DMS153 treated with DMSO at 0.1 percent for 48 hours (cell line): ENCODE results near the gene POLR3A.
"Not testable (repeated sequence)": the region's sequence is repeated elsewhere in the genome, so short reads cannot be mapped to it uniquely, and the experiment has no call there.

Experiments used
- DNase-seq: peaks from one replicate; lab custom pipeline; 2025; ENCODE audit not compliant: unreplicated experiment; lab: John Stamatoyannopoulos, UW

POLR3A gene

DNA sequence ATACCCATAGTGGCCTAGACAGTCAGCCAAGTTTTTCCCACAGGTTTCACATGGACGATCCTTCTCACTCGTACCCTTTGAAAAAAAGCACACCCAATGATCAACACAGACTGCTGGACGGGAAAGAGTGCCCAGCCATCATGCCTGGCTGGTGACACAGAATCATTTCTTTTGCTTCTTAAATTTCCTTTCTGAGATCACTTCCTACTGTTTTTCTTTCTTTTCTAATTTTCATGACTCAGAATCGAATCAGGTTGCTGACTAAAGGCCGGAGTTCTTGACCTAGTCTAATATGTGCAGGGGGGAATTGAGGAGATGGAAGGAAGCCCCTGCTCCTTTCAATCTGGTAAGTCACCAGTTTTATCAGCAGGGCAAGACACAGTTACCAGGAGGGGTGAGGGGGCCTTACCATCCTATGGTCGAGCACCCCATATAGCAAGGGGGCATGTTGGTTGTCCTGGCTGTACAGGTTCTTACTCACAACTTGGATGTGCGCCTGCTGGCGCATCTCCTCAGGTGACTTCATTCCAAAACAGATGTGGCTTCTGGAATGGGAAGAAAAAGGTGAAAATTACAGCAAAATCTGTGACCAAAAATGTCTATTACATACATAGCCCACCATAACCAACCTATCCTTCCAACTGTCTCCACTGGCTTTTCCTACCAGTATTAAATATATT, 3.5 kb downstream of the POLR3A start:
- DNase-seq = no peak

DNA sequence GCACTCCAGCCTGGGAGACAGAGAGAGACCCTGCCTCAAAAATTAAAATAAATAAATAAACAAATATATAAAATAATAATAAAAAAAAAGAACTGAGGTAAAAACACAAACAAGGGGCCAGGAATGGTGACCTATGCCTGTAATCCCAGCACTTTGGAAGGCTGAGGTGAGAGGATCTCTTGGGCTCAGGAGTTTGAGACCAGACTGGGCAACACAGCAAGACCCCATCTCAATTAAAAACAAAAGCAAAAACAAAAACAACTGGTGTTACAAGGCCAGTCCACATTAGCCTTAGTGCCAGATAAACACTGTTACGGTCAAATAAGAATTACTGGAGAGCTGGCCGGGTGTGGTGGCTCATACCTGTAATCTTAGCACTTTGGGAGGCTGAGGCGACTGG, 5.6 kb downstream of the POLR3A start:
- DNase-seq = no peak

DNA sequence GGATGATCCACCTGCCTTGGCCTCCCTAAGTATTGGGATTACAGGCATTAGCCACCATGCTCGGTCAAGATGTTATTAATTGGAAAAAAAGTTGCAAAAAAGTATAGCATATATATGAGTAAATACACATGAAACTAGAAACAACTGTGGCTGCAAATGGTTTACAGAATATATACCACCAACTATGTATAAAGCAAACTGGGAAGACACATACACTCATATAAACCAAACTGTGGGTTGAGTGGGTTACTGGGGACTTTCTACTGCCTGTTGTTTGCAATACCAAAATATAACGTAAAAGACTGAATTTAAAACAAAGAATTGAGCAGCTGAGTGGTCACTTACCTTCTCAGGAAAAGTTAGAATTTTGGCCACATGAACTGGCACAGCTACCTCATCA, 8.1 kb downstream of the POLR3A start:
- no peak for DNase-seq

DNA sequence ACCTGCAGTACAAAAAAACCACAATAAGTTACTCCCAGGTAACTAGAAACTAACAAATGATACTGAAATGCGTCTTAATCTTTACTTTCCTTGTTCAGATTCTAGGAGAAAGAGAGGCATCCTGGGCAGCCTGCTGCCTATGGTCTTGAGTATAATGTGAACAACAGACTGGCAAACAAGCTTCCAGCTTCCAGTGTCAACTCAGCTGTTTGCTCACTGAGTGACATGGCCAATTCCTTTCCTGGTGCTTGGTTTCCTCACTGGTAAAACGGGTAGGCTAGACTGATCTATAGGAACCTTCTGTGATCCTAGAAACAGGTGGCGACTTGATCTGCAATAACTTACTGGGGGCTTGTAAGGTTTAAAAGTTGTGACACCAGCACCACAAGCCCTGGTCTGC, 10.1 kb downstream of the POLR3A start:
- DNase-seq = no peak

DNA sequence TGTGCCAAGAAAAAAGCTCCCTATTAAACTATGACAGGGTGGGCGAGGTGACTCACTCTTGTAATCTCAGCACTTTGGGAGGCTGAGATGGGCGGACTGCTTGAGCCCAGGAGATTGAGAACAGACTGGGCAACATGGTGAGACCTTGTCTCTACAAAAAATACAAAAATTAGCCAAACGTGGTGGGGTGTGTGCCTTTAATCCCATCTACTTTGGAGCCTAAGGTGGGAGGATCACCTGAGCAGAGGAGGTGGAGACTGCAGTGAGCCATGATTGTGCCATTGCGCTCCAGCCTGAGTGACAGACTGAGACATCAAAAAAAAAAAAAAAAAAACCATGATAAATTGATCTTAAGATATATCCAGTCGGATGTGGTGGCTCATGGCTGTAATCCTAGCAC, 11.5 kb downstream of the POLR3A start:
- DNase-seq = no peak

GRCh38 chr10:78015546-78015945, 13.8 kb downstream of the POLR3A start:
- DNase-seq = no peak

DNA sequence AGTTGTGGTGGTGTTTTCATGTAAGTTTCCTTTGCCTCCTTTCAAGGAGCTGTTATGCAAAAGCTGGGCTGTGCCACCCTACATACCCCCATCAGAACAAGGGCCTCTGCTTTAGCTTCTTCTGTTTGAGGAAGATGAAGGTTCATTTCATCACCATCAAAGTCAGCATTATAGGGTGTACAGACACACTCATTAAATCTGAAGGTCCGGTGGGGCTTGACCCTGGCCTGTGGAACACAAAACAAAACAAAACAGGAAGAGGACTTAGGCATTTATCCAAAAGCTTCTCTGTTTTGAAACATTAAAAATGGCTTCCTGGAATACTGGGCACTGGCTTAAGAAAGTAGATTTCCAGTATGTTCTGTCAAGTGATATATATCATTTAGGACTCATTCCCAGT, 15.8 kb downstream of the POLR3A start:
- DNase-seq = no peak

DNA sequence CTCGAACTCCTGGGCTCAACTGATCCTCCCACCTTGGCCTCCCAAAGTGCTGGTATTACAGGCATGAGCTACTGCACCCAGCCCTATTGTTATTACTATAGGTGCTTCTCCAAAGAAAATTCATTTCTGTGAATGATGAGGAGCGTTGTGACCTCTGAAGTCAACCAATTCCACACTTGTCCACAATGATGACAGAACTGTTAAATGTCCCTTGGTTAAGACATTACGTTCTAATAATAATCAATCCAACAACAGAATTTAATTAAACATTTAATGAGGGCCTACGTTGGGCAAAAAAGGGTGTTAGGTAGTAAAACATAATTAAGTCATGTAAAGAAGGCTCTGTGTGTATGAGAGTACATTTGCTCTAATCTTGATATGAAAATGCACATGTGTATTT, 18.2 kb downstream of the POLR3A start:
- no peak for DNase-seq

DNA sequence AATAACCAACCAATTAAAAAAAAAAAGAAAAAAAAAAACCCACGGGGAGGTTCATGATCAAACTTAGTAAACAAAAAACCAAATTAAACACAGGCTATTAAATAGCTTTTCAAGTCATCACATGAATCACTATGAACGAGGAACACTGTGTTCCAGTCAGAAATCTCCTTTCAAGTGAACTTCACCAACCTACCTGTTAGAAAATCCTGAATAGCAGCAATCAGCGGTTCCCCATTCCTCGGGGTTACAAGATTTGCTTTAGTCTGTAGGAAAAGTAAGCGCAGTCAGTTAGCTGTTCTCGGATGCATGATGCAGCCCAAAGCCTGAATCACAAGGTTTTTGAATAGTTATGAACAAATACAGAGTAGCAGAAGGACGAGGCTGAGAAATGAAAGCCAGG, 19.0 kb downstream of the POLR3A start:
- no peak for DNase-seq

DNA sequence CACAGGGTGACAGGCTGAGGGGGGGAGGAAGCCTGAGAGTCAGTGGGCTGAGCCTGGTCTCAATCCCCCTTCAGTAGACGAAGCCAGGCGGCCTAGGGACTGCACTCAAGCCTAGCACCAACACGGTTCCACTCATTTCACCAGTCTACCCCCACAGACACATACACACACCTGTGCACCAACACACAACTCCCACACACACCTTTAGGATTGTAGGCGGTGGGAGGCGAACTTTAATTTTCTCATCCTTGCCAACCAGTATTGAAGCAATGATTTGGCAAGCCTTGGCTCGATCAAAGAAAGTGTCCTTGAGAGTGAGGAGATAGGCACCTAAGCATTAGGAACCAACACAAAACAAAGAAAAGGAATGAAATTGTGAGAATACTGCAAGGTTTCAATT, 19.7 kb downstream of the POLR3A start:
- no peak for DNase-seq

GRCh38 chr10:78007172-78007571, 22.1 kb downstream of the POLR3A start:
- no peak for DNase-seq

- no peak for DNase-seq
Observed at GRCh38 chr10:78004215-78005026, 24.9 kb downstream of the POLR3A start.

DNA sequence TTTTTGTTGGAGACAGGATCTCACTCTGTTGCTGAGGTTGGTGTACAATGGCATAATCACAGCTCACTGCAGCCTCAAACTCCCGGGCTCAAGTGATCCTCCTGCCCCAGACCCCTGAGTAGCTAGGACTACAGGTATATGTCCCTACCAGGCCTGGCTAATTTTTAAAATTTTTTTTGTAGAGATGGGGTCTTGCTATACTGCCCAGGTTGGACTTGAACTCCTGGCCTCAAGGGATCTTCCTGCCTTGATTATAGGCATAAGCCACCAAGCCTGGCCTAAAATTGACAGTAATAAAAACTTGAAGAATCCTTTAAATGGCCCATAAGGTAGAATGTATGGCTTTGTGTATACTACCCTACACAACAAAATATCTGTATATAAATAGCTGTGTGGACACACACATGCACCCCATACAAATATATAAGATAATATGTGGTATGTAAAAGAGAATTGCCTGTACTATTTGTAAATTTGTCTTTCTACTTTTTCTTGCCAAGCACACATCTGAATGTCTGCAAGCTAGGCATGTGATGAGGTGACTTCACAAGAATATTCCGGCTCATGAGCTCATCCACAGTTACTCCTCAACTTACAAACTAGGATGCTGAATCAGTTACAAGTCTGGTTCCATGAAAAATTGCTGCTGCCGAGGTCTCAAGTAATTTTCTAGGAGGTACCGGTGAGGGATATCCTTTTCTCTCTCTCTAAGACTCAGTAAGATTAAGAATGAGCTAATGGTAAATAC, 26.6 kb downstream of the POLR3A start:
- no peak for DNase-seq

GRCh38 chr10:78000956-78001472, 28.3 kb downstream of the POLR3A start:
- DNase-seq = no peak

- no peak for DNase-seq
Observed at GRCh38 chr10:78000206-78000605, 29.1 kb downstream of the POLR3A start.

DNA sequence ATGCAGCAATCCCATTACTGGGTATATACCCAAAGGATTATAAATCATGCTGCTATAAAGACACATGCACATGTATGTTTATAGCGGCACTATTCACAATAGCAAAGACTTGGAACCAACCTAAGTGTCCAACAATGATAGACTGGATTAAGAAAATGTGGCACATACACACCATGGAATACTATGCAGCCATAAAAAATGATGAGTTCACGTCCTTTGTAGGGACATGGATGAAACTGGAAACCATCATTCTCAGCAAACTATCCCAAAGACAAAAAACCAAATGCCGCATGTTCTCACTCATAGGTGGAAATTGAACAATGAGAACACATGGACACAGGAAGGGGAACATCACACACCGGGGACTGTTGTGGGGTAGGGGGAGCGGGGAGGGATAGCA, 30.5 kb downstream of the POLR3A start:
- DNase-seq = not testable (repeated sequence)

DNA sequence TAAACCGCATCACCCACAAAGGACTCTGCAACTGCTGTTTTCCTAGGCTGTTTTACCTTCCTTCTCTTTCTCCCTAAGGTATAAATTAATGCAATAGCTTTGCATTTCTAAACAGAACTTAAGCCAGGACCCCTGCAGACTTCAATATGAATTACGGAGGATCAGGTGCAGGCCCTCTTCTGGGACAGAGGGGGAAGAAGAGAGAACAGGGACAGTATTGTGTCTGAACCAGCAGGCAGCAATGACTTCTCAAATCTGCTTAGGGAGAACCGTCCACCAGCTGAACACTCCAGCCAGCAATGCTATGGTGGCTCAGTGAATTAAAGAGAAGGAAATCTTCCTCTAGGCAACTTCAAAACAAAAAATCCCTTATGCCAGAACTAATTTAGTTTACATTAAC, 35.7 kb downstream of the POLR3A start:
- no peak for DNase-seq

DNA sequence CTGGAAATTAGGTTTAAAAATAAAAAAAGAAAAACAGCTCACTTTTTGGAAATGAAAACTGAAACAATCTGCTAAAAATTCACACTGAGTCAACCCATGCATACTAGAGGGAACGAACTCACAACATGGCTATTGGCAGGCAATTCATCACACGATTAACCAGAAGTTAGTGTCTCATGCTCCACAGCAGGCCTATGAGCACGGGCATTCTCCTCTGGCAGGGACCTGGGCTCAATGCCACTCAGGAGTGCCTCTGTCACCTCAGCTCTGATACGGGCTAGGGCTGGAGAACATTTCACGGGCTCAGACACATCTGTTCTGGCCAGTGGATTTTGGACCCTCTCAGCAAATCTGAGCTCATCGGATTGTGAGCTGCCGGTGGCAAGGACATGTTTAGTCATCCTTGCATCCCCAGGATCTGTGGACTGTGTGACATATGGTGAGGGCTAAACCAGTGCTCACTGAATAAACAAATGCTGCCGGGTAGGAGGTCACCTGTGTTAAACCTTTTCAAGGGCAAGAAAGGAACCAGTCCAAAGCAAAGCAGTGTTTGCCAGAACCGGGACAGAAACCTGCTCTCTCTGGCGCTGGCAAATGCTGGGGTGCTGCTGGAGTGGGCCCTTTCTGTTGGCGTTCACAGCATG, 40.1 kb downstream of the POLR3A start:
- DNase-seq = no peak

GRCh38 chr10:77987671-77988255, 41.6 kb downstream of the POLR3A start:
- DNase-seq = no peak

- DNase-seq = no peak
Observed at GRCh38 chr10:77984986-77985385, 44.3 kb downstream of the POLR3A start.
